ENCODE data around the gene CPT1A. TPM values are rescaled to one million over a fixed set of nuclear protein-coding genes. Genes with fewer than 3 reads are reported as not detected.

Gene CPT1A
- total and polyA plus RNA-seq, 10 of the 15 experiments (the other 5 are each of a cell fraction or from before 2014, with no cell fraction given) = 1.1 to 17.5 (median 6.0) TPM

DNA sequence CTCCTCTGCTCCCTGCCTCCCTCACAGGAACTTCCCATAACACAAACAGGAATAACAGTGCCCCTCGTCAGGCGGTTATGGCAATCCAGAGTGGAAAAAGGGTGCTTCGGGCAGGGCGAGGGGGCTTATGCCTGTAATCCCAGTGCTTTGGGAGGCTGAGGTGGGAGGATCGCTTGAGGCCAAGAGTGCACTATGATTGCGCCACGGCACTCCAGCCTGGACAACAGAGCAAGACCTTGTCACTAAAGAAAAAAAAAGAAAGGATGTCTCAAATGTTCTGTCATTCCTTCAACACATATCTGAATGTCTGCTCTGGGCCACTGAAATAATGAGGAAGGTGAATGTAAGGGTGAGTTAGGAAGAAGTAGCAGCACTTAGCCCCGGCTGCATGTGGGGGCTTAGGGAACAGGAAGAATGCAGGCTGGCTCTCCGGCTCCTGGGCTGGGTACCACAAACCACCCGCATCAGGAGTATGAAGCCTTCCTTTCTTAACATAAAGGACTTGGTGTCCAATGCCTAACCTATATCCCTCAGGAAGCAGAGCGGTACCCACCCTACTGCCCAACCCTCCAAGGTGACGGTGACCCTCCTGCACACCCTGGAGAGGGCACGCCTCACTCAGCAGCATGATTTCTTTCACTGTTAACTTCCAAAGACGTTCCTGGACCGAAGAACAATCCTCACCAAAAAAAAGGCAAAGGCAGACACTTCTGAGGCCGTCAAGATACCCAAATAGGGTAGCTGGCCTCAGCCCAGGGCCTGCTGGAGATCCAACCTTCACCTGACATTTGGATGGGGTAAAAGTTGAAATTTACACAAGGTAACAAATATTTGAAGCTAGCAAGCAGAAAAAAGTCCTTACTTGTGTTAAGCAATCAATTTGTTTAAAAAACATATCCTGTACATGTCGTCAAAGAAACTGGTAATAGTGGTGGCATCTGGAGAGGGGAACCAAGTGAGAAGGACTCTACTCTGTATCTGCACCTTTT lies 3.8 kb downstream of the CPT1A start:
- peak overlapping the region; percentile 77; the same call in 1 of the 2 replicates for H3K27ac ChIP-seq (ENCODE audit: control insufficient read depth, insufficient read depth)
- ATAC-seq (no peak), DNase-seq (ENCODE audit: low read depth, low spot score) (no peak), FAIRE-seq (no peak)
- intact Hi-C loops (cut with micrococcal nuclease; ENCODE audit: unreplicated experiment) = no loop called here
- no peaks in the 10 kb centered on the region for H3K9me3 ChIP-seq (replicated peaks; ENCODE audit: control insufficient read depth, insufficient read depth, low read length)
- H3K9ac ChIP-seq (ENCODE audit: control insufficient read depth, insufficient read depth, low read length) = peak overlapping the region; percentile 71; the same call in 1 of the 2 replicates
- H3K4me2 ChIP-seq (ENCODE audit: control insufficient read depth, insufficient read depth) = peak overlapping the region; percentile 84; the same call in 1 of the 2 replicates
- ChIA-PET CTCF (no interaction called here), RAD21 (ENCODE audit: unreplicated experiment) (no interaction called here), SMC1A (ENCODE audit: uncharacterized antibody, unreplicated experiment) (no interaction called here), POLR2A (interaction anchor here (0.6 kb wide), 2 partner anchors 107 to 396 kb away, joined by 4 read pairs; no protein-coding TSS in a partner anchor)
- H3K27me3 ChIP-seq (replicated peaks in 1 of 2; ENCODE audit: control insufficient read depth in 2 of 2, insufficient read depth in 2 of 2, low read length in 1 of 2) = no peaks in the 10 kb centered on the region
- no peaks in the 10 kb centered on the region for H3K36me3 ChIP-seq (ENCODE audit: control insufficient read depth in 2 of 2, insufficient read depth in 2 of 2, low read length in 1 of 2)
- H2AFZ ChIP-seq (ENCODE audit: control insufficient read depth, low read depth, low read length) = no peak overlapping the region
- TF ChIP-seq BCL11A (IDR thresholded peaks at IDR 0.05; ENCODE audit: low read depth, low read length) = no peak
- TF ChIP-seq CREM (IDR thresholded peaks at IDR 0.05; ENCODE audit: low read depth) = no peak
- no peak for TF ChIP-seq RB1 (IDR thresholded peaks at IDR 0.05; ENCODE audit: borderline replicate concordance)
- no peak for TF ChIP-seq BHLHE40 (IDR thresholded peaks at IDR 0.05; ENCODE audit: borderline replicate concordance in 1 of 2, low read depth in 2 of 2, low read length in 1 of 2)
- no TSS peak for BruUV-seq (replicated peaks)
- H4K20me1 ChIP-seq (ENCODE audit: control insufficient read depth, insufficient read depth) = no peaks in the 10 kb centered on the region
- 86% methylated on average over 17 of the region's 17 CpGs for WGBS (ENCODE audit: insufficient coverage, insufficient replicate concordance, low lambda C conversion rate, missing lambda C conversion rate)
- peaks cover 10% of the 10 kb centered on the region for H3K79me2 ChIP-seq (ENCODE audit: control insufficient read depth, insufficient read depth, low read length)
- H3K4me1 ChIP-seq (ENCODE audit: control insufficient read depth, insufficient read depth, low read length) = peaks cover 24% of the 10 kb centered on the region
- in situ Hi-C loops (cut with MboI) = no loop called here
- no peak overlapping the region; the same call in 1 of the 2 replicates for H3K4me3 ChIP-seq

- ATAC-seq (no peak), FAIRE-seq (no peak), DNase-seq (ENCODE audit: low read depth, low spot score) (no peak)
- POLR2A ChIA-PET = no interaction called here
- Histone ChIP-seq H3K27me3 (replicated peaks in 1 of 2; ENCODE audit: control insufficient read depth in 2 of 2, insufficient read depth in 2 of 2, low read length in 1 of 2) (no peaks in the 10 kb centered on the region), H3K9me3 (replicated peaks; ENCODE audit: control insufficient read depth, insufficient read depth, low read length) (no peaks in the 10 kb centered on the region), H3K27ac (ENCODE audit: control insufficient read depth, insufficient read depth) (no peak overlapping the region), H3K79me2 (ENCODE audit: control insufficient read depth, insufficient read depth, low read length) (peaks cover 10% of the 10 kb centered on the region), H3K36me3 (ENCODE audit: control insufficient read depth in 2 of 2, insufficient read depth in 2 of 2, low read length in 1 of 2) (no peaks in the 10 kb centered on the region), H3K4me2 (ENCODE audit: control insufficient read depth, insufficient read depth) (no peak overlapping the region), H2AFZ (ENCODE audit: control insufficient read depth, low read depth, low read length) (no peak overlapping the region), H4K20me1 (ENCODE audit: control insufficient read depth, insufficient read depth) (no peaks in the 10 kb centered on the region), H3K9ac (ENCODE audit: control insufficient read depth, insufficient read depth, low read length) (no peak overlapping the region), H3K4me1 (ENCODE audit: control insufficient read depth, insufficient read depth, low read length) (peaks cover 17% of the 10 kb centered on the region), H3K4me3 (no peak overlapping the region)
- TF ChIP-seq MEF2A (IDR thresholded peaks at IDR 0.05; ENCODE audit: insufficient read depth, low read depth, low read length) = no peak
- TF ChIP-seq EGR1 (IDR thresholded peaks at IDR 0.05; ENCODE audit: borderline replicate concordance in 1 of 2, low read depth in 2 of 2, low read length in 2 of 2) = no peak
- no peak for TF ChIP-seq CBX5 (IDR thresholded peaks at IDR 0.05; ENCODE audit: low read depth)
- TF ChIP-seq JUND (IDR thresholded peaks at IDR 0.05; ENCODE audit: low read depth, low read length) = no peak
- TF ChIP-seq ASH2L (IDR thresholded peaks at IDR 0.05; ENCODE audit: borderline replicate concordance, low read depth) = no peak
- TF ChIP-seq IKZF1 (conservative IDR thresholded peaks at IDR 0.05) = no peak
- TF ChIP-seq ZNF24 (IDR thresholded peaks at IDR 0.05) = no peak
- no peak for TF ChIP-seq NBN (IDR thresholded peaks at IDR 0.05)
- TF ChIP-seq HDAC2 (IDR thresholded peaks at IDR 0.05) = no peak
- TF ChIP-seq SUZ12 (IDR thresholded peaks at IDR 0.05; ENCODE audit: unreplicated experiment) = no peak
- SMC1A ChIA-PET (ENCODE audit: uncharacterized antibody, unreplicated experiment) = no interaction called here
- 77% methylated on average over 4 of the region's 4 CpGs for WGBS (ENCODE audit: insufficient coverage, insufficient replicate concordance, low lambda C conversion rate, missing lambda C conversion rate)
- RAD21 ChIA-PET (ENCODE audit: unreplicated experiment) = no interaction called here
- intact Hi-C loops (cut with micrococcal nuclease; ENCODE audit: unreplicated experiment) (no loop called here), in situ Hi-C loops (cut with MboI) (no loop called here)
- BruUV-seq (replicated peaks) = no TSS peak
- CTCF ChIA-PET = no interaction called here
These were observed 6.0 kb downstream of the CPT1A start for GRCh38 chr11:68835749-68836148.
